ENCODE data around the gene KPNB1.

DNA sequence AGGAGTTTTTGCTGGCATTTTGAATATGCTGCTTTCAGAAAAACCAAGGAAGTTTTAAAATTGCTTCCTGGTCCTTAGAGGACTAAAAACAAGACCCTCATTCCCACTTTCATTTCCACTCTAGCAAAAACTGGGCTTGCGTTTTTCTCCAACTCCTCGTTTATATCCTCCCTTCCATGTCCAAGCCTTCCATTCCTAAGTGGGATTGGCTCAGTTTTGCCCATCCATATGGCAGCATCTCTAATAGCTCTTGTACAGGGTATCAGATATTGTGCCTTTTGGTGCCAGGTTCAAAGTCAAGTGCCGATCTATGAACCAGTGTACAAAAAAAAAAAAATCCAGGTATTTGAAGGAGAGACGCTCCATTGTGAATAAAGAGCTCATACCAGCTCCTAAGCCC, 34.3 kb downstream of the KPNB1 start:
- TF ChIP-seq, protein P1, sequence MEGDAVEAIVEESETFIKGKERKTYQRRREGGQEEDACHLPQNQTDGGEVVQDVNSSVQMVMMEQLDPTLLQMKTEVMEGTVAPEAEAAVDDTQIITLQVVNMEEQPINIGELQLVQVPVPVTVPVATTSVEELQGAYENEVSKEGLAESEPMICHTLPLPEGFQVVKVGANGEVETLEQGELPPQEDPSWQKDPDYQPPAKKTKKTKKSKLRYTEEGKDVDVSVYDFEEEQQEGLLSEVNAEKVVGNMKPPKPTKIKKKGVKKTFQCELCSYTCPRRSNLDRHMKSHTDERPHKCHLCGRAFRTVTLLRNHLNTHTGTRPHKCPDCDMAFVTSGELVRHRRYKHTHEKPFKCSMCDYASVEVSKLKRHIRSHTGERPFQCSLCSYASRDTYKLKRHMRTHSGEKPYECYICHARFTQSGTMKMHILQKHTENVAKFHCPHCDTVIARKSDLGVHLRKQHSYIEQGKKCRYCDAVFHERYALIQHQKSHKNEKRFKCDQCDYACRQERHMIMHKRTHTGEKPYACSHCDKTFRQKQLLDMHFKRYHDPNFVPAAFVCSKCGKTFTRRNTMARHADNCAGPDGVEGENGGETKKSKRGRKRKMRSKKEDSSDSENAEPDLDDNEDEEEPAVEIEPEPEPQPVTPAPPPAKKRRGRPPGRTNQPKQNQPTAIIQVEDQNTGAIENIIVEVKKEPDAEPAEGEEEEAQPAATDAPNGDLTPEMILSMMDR (IDR thresholded peaks at IDR 0.05; ENCODE audit: insufficient read depth, low read length) = no peak
- TF ChIP-seq POLR2AphosphoS5 (IDR thresholded peaks at IDR 0.05; ENCODE audit: low read depth) (no peak; the same call in 1 of the 2 replicates), GABPA (IDR thresholded peaks at IDR 0.05; ENCODE audit: low read depth) (no peak)
